ENCODE measurements around the gene MANBA. TPM values are rescaled to one million over a fixed set of nuclear protein-coding genes. Genes with fewer than 3 reads are reported as not detected.

The MANBA gene
- total RNA-seq, 1 experiment from 2014 or later, result 11.2 TPM

DNA sequence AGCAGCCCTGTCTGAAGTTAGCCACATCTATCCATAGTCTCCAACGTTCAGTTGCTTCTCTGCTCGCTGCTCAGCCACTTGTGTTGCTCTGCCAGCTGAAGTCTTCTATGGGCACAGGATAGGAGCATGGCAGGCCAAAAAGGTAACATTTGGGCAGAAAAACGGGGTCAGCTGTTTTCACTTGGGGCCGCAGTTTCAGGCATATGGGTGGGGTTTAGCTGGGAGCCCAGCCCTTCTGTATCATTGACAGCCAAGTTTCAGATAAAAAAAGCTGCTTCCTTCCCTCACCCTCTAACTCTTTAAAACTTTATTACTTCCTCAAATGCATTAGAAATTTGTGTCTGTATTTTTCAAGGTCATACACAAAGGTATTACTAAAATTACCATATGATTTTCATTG is 18.4 kb upstream of the MANBA start:
- peaks cover 10% of the 10 kb centered on the region for H3K4me1 Mint-ChIP-seq (ENCODE audit: insufficient read depth, unreplicated experiment)
- no peaks in the 10 kb centered on the region for H3K9me3 Mint-ChIP-seq (ENCODE audit: unreplicated experiment)
- POLR2A ChIA-PET, result interaction anchor here (1.2 to 4.2 kb wide), 4 partner anchors 10 to 159 kb away, joined by 3 to 20 read pairs (median 13); partner anchors contain the start of genes MANBA and UBE2D3
- no peaks in the 10 kb centered on the region for H3K36me3 Mint-ChIP-seq (ENCODE audit: insufficient read depth, unreplicated experiment)
- no peak overlapping the region for H3K27ac Mint-ChIP-seq (ENCODE audit: low read depth, unreplicated experiment)
- no TSS peak for BruUV-seq (replicated peaks)
- DNase-seq (ENCODE audit: unreplicated experiment), result no peak
- CTCF ChIA-PET, result no interaction called here
- no peak overlapping the region for H3K4me3 Mint-ChIP-seq (ENCODE audit: unreplicated experiment)
- intact Hi-C loops (cut with micrococcal nuclease), result no loop called here
- H3K27me3 Mint-ChIP-seq (ENCODE audit: insufficient read depth, unreplicated experiment), result no peaks in the 10 kb centered on the region
- TF ChIP-seq, protein P1, sequence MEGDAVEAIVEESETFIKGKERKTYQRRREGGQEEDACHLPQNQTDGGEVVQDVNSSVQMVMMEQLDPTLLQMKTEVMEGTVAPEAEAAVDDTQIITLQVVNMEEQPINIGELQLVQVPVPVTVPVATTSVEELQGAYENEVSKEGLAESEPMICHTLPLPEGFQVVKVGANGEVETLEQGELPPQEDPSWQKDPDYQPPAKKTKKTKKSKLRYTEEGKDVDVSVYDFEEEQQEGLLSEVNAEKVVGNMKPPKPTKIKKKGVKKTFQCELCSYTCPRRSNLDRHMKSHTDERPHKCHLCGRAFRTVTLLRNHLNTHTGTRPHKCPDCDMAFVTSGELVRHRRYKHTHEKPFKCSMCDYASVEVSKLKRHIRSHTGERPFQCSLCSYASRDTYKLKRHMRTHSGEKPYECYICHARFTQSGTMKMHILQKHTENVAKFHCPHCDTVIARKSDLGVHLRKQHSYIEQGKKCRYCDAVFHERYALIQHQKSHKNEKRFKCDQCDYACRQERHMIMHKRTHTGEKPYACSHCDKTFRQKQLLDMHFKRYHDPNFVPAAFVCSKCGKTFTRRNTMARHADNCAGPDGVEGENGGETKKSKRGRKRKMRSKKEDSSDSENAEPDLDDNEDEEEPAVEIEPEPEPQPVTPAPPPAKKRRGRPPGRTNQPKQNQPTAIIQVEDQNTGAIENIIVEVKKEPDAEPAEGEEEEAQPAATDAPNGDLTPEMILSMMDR (IDR thresholded peaks at IDR 0.05; ENCODE audit: unreplicated experiment), result no peak

DNA sequence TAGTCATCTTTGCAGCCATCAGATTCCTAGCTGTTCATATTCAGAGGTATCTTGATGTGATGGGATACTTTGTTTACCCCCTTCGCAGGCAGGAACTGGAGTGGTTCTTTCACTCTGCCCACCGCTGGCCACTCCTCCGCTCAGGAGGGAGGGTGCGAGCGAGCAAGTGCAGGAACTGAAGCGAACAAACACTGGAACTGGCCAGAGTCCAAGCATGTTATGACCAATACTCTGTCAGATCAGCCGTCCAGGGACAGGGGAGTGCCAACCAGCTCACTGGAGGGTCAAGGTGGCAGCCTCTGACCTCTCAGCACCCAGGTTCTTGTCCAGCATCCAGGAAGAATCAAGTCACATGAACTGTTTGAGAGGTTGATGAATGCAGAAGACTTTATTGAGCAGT is 18.0 kb upstream of the MANBA start:
- no TSS peak for BruUV-seq (replicated peaks)
- TF ChIP-seq, protein P1 (IDR thresholded peaks at IDR 0.05; ENCODE audit: unreplicated experiment), result no peak
- no peak for DNase-seq (ENCODE audit: unreplicated experiment)
- no peak overlapping the region for H3K4me3 Mint-ChIP-seq (ENCODE audit: unreplicated experiment)
- ChIA-PET POLR2A (interaction anchor here (1.2 to 3.6 kb wide), 2 partner anchors 11 to 18 kb away, joined by 3 to 20 read pairs; partner anchors contain the start of gene MANBA), CTCF (no interaction called here)
- H3K27ac Mint-ChIP-seq (ENCODE audit: low read depth, unreplicated experiment), result no peak overlapping the region
- intact Hi-C loops (cut with micrococcal nuclease), result no loop called here
- peaks cover 10% of the 10 kb centered on the region for H3K4me1 Mint-ChIP-seq (ENCODE audit: insufficient read depth, unreplicated experiment)
- no peaks in the 10 kb centered on the region for H3K36me3 Mint-ChIP-seq (ENCODE audit: insufficient read depth, unreplicated experiment)
- H3K27me3 Mint-ChIP-seq (ENCODE audit: insufficient read depth, unreplicated experiment), result no peaks in the 10 kb centered on the region
- no peaks in the 10 kb centered on the region for H3K9me3 Mint-ChIP-seq (ENCODE audit: unreplicated experiment)

DNA sequence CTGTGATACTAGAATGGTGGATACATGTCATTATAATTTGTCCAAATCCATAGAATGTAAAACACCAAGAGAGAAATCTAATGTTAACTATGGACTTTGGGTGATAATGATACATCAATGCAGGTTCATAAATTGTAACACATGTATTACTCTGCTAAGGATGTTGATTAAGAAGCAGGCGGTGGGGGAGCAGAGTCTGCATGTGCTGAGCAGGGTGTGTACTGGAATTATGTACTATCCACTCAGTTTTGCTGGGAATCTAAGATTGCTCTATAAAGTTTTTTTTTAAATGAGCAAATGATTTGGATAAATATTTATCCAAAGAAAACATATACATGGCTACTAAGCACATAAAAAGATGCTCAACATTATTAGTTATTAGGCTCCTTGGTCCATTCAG is 15.0 kb upstream of the MANBA start:
- no TSS peak for BruUV-seq (replicated peaks)
- CTCF ChIA-PET, result no interaction called here
- H3K9me3 Mint-ChIP-seq (ENCODE audit: unreplicated experiment), result no peaks in the 10 kb centered on the region
- DNase-seq (ENCODE audit: unreplicated experiment), result no peak
- TF ChIP-seq, protein P1 (IDR thresholded peaks at IDR 0.05; ENCODE audit: unreplicated experiment), result no peak
- no peak overlapping the region for H3K4me3 Mint-ChIP-seq (ENCODE audit: unreplicated experiment)
- peaks cover 8% of the 10 kb centered on the region for H3K4me1 Mint-ChIP-seq (ENCODE audit: insufficient read depth, unreplicated experiment)
- no peaks in the 10 kb centered on the region for H3K27me3 Mint-ChIP-seq (ENCODE audit: insufficient read depth, unreplicated experiment)
- intact Hi-C loops (cut with micrococcal nuclease), result no loop called here
- H3K36me3 Mint-ChIP-seq (ENCODE audit: insufficient read depth, unreplicated experiment), result no peaks in the 10 kb centered on the region
- POLR2A ChIA-PET, result interaction anchor here (0.6 kb wide), 1 partner anchor 94 kb away, joined by 3 read pairs; no protein-coding TSS in a partner anchor
- H3K27ac Mint-ChIP-seq (ENCODE audit: low read depth, unreplicated experiment), result no peak overlapping the region

DNA sequence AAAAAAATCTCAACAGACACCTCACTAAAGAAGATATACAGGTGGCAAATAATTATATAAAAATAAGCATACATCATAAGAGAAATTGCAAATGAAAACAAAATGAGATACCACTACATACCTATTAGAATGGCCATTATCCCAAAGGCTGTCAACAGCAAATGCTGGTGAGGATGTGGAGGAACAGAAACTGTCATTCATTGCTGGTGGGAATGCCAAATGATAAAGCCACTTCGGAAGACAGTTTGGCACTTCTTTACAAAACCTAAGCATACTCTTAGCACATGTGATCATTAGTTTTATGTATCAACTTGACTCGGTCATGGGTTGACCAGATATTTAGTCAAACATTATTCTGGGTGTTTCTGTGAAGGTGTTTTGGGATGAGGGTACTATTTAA is 13.5 kb upstream of the MANBA start:
- Mint-ChIP-seq H3K27me3 (ENCODE audit: insufficient read depth, unreplicated experiment) (no peaks in the 10 kb centered on the region), H3K36me3 (ENCODE audit: insufficient read depth, unreplicated experiment) (no peaks in the 10 kb centered on the region), H3K9me3 (ENCODE audit: unreplicated experiment) (no peaks in the 10 kb centered on the region), H3K27ac (ENCODE audit: low read depth, unreplicated experiment) (no peak overlapping the region), H3K4me1 (ENCODE audit: insufficient read depth, unreplicated experiment) (no peaks in the 10 kb centered on the region), H3K4me3 (ENCODE audit: unreplicated experiment) (no peak overlapping the region)
- BruUV-seq (replicated peaks), result no TSS peak
- ChIA-PET CTCF (interaction anchor here (0.7 to 0.8 kb wide), 2 partner anchors 153 to 234 kb away, joined by 3 read pairs; no protein-coding TSS in a partner anchor), POLR2A (interaction anchor here (1.2 to 1.3 kb wide), 2 partner anchors 14 to 54 kb away, joined by 3 to 6 read pairs; partner anchors contain the start of gene MANBA)
- TF ChIP-seq, protein P1 (IDR thresholded peaks at IDR 0.05; ENCODE audit: unreplicated experiment), result no peak
- no peak for DNase-seq (ENCODE audit: unreplicated experiment)
- intact Hi-C loops (cut with micrococcal nuclease), result no loop called here

Data from MCF 10A (cell line).